Testis (tissue), 2 donors: ENCODE measurements around the gene FBN1.

ENCODE experiments used
- CTCF ChIP-seq, 3 experiments: fragments of 450-650 bp in 2 of 3; fragments of 200-600 bp in 1 of 3; sonication (generic) in 1 of 3; IDR thresholded peaks; one replicate each; pipeline ENCODE4 v1.5.1; 2016 to 2019; ENCODE audit warnings: antibody characterized with exemption in 3 of 3, mild to moderate bottlenecking in 2 of 3, moderate library complexity in 1 of 3
- POLR2A ChIP-seq: fragments of 450-650 bp; IDR thresholded peaks from one replicate; pipeline ENCODE4 v1.6.1; 2017; ENCODE audit warnings: antibody characterized with exemption, mild to moderate bottlenecking, moderate library complexity

- no peak for TF ChIP-seq CTCF (IDR thresholded peaks at IDR 0.05)
- no peak for TF ChIP-seq POLR2A
Observed at GRCh38 chr15:48614051-48614450, 31.5 kb downstream of the FBN1 start.
